Cardiac muscle cell (in vitro differentiated cells and primary cell): ENCODE data around the gene KRT34. TPM values are rescaled to one million over a fixed set of nuclear protein-coding genes. Genes with fewer than 3 reads are reported as not detected.
"Not testable (repeated sequence)": the region's sequence is repeated elsewhere in the genome, so short reads cannot be mapped to it uniquely, and the experiment has no call there.

Experiments used
- DNase-seq, 2 donors: peaks; one replicate each; pipeline versions ENCODE4 v3.0.0 to v3.0.0-alpha.2; 2010 to 2017; ENCODE audit warnings: low read depth in 1 of 2, low spot score in 1 of 2
- H3K27ac ChIP-seq: fragments of 200-600 bp; sonication (generic); 2 replicates; pipeline ENCODE4 v1.5.1; 2016
- H3K27me3 ChIP-seq: fragments of 200-600 bp; sonication (generic); 2 replicates; pipeline ENCODE4 v1.6.0; 2016; ENCODE audit warnings: control low read depth
- H3K36me3 ChIP-seq: fragments of 200-600 bp; sonication (generic); 2 replicates; pipeline ENCODE4 v1.5.1; 2016; ENCODE audit warnings: control low read depth
- H3K4me1 ChIP-seq: fragments of 200-600 bp; sonication (generic); 2 replicates; pipeline ENCODE4 v1.8.1; 2017; ENCODE audit warnings: low read depth, mild to moderate bottlenecking, mixed run types
- H3K4me3 ChIP-seq: fragments of 200-600 bp; sonication (generic); 2 replicates; pipeline ENCODE4 v1.5.1; 2016; ENCODE audit warnings: mild to moderate bottlenecking
- H3K9me3 ChIP-seq: fragments of 200-600 bp; sonication (generic); 2 replicates; pipeline ENCODE4 v1.5.1; 2017; ENCODE audit warnings: low read depth, mild to moderate bottlenecking, control low read depth
- polyA plus RNA-seq: library from polyadenylated mRNA; unstranded; fragments of >200 nt; fragmentation: Nextera tagmentation; extraction: Ambion mirVana; gene quantifications from 2 replicates; pipeline ENCODE4 v1.2.1, GENCODE V29; 2016
- total RNA-seq: library from RNA; depleted of rRNA; stranded (reverse); fragments of >200 nt; gene quantifications from 2 replicates; pipeline ENCODE4 v1.2.3, GENCODE V29; 2016
- TF ChIP-seq, protein P1 (sequence below): IDR thresholded peaks from 2 replicates; pipeline ENCODE4 v1.5.1; 2012; ENCODE audit warnings: low read depth, mild to moderate bottlenecking, low read length

KRT34 gene
- total and polyA plus RNA-seq, 2 experiments from 2014 or later, result not detected

DNA sequence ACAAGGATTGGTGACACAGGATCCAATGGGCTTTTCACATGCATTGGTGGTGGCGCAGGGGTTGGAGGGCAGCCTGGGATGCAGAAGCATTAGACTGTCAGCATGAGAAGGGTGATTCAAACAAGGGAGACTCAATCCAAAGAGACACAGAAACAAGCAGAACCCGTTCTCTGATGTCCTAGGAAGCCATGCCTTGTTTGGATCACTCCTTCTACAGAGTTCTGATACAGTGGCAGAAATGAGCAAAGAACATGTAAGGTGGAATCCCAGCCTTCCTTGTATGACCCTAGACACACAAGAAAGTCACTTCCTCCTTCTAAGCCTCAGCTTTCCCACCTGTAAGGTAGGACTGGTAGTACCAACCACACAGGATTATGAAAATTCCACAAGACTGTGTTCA lies 18.2 kb downstream of the KRT34 start:
- no peak overlapping the region for H3K27ac ChIP-seq
- TF ChIP-seq, protein P1, sequence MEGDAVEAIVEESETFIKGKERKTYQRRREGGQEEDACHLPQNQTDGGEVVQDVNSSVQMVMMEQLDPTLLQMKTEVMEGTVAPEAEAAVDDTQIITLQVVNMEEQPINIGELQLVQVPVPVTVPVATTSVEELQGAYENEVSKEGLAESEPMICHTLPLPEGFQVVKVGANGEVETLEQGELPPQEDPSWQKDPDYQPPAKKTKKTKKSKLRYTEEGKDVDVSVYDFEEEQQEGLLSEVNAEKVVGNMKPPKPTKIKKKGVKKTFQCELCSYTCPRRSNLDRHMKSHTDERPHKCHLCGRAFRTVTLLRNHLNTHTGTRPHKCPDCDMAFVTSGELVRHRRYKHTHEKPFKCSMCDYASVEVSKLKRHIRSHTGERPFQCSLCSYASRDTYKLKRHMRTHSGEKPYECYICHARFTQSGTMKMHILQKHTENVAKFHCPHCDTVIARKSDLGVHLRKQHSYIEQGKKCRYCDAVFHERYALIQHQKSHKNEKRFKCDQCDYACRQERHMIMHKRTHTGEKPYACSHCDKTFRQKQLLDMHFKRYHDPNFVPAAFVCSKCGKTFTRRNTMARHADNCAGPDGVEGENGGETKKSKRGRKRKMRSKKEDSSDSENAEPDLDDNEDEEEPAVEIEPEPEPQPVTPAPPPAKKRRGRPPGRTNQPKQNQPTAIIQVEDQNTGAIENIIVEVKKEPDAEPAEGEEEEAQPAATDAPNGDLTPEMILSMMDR, result no peak
- no peaks in the 10 kb centered on the region for H3K36me3 ChIP-seq
- no peak for DNase-seq
- H3K4me3 ChIP-seq, result no peak overlapping the region
- H3K9me3 ChIP-seq, result no peaks in the 10 kb centered on the region
- no peaks in the 10 kb centered on the region for H3K4me1 ChIP-seq
- no peaks in the 10 kb centered on the region for H3K27me3 ChIP-seq

DNA sequence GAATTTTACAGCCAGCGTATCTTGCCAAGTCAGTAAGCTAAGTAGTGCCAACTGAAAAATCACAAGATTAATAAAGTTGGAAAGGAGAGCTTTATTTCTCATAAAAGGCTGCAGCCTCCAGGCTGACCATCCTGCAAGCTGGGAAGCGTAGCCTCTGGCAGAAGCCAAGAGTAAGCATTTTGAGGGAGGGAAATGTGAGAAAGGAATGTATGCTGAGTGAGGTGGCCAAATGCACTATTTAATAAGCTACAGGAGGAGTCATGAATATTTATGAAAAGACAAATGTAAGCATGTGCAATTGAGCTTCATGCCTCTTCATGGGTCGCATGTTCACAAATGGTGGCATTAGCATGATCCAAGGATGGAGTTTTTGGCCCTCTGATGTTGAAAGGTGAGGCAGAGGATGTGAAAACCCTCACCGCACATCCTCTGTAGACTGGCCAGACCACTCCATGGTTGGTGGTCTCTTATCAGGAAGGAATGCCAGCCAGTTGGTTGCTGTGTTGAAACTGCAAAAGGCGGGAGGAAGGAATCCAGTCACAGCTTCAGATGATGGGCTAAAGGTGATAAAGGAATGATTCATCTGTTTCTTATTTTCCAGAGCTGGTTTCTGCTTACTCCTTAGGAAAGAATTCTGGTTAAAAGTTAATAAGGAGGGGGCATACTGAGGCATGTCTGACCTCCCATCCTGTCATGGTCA lies 21.7 kb downstream of the KRT34 start:
- Histone ChIP-seq H3K4me3 (no peak overlapping the region), H3K9me3 (no peaks in the 10 kb centered on the region), H3K36me3 (no peaks in the 10 kb centered on the region), H3K27me3 (no peaks in the 10 kb centered on the region), H3K4me1 (no peaks in the 10 kb centered on the region), H3K27ac (no peak overlapping the region)
- peak in 1 of 2 donors; percentile 77 for DNase-seq
- TF ChIP-seq, protein P1, result no peak

- no peak for DNase-seq
- no peaks in the 10 kb centered on the region for H3K36me3 ChIP-seq
- no peaks in the 10 kb centered on the region for H3K9me3 ChIP-seq
- TF ChIP-seq, protein P1, result no peak
- H3K27me3 ChIP-seq, result no peaks in the 10 kb centered on the region
- no peak overlapping the region for H3K4me3 ChIP-seq
- H3K27ac ChIP-seq, result no peak overlapping the region
- no peaks in the 10 kb centered on the region for H3K4me1 ChIP-seq
Measured at GRCh38 chr17:41354536-41354935, 27.6 kb downstream of the KRT34 start.

GRCh38 chr17:41352597-41353366 lies 29.3 kb downstream of the KRT34 start:
- Histone ChIP-seq H3K27ac (no peak overlapping the region), H3K4me1 (no peaks in the 10 kb centered on the region), H3K9me3 (no peaks in the 10 kb centered on the region), H3K36me3 (no peaks in the 10 kb centered on the region), H3K4me3 (no peak overlapping the region), H3K27me3 (no peaks in the 10 kb centered on the region)
- TF ChIP-seq, protein P1, result no peak
- DNase-seq, result peak in 1 of 2 donors; percentile 28

- Histone ChIP-seq H3K9me3 (no peaks in the 10 kb centered on the region), H3K4me3 (no peak overlapping the region), H3K4me1 (no peaks in the 10 kb centered on the region), H3K27ac (no peak overlapping the region), H3K27me3 (no peaks in the 10 kb centered on the region), H3K36me3 (no peaks in the 10 kb centered on the region)
- DNase-seq, result no peak
- TF ChIP-seq, protein P1, result no peak
Measured at GRCh38 chr17:41351177-41351576, 30.9 kb downstream of the KRT34 start.

GRCh38 chr17:41350381-41350878 lies 31.7 kb downstream of the KRT34 start, which contains the start of gene KRT33A:
KRT33A (minus strand) TSS chr17:41350828; CDS start chr17:41350767, 61 bp downstream.
- H3K4me3 ChIP-seq, H3K27me3 ChIP-seq, DNase-seq, H3K27ac ChIP-seq, H3K36me3 ChIP-seq, H3K4me1 ChIP-seq, H3K9me3 ChIP-seq: not testable (repeated sequence)
